GM12878 (cell line): ENCODE data around the gene HSPA1B.
"Not testable (repeated sequence)": the region's sequence is repeated elsewhere in the genome, so short reads cannot be mapped to it uniquely, and the experiment has no call there.

Source experiments
- BHLHE40 ChIP-seq, 2 experiments: fragments of 450-650 bp in 1 of 2; IDR thresholded peaks; 2 replicates each; pipeline ENCODE4 v1.6.1; 2011 to 2017; ENCODE audit warnings: low read depth in 2 of 2, borderline replicate concordance in 1 of 2, improper control_type of control experiment in 1 of 2, low read length in 1 of 2, mild to moderate bottlenecking in 1 of 2
- POLR2AphosphoS5 ChIP-seq: IDR thresholded peaks from 2 replicates; pipeline ENCODE4 v1.6.1; 2011; ENCODE audit warnings: mild to moderate bottlenecking, low read length, inconsistent platforms

- not testable (repeated sequence) for TF ChIP-seq POLR2AphosphoS5; BHLHE40 (IDR thresholded peaks at IDR 0.05; ENCODE audit: borderline replicate concordance in 1 of 2, low read depth in 2 of 2, low read length in 1 of 2)
These were observed 9.5 kb upstream of the HSPA1B start for GRCh38 chr6:31817929-31818511.
